GM20000 (cell line): ENCODE measurements around the gene MXRA8.

Experiments used
- DNase-seq: peaks from one replicate; pipeline ENCODE4 v3.0.0; 2012; ENCODE audit warnings: low spot score
- CTCF ChIP-seq: IDR thresholded peaks from 2 replicates; pipeline ENCODE4 v1.5.1; 2012; ENCODE audit warnings: mild to moderate bottlenecking, control low read depth; ENCODE audit errors: extremely low read depth, missing control alignments

The MXRA8 gene

GRCh38 chr1:1308756-1309250 is 49.6 kb downstream of the MXRA8 start:
- peak; percentile 67 for DNase-seq
- no peak for TF ChIP-seq CTCF

GRCh38 chr1:1307923-1308755 is 50.2 kb downstream of the MXRA8 start, which contains the start of the genes ACAP3 and PUSL1:
Gene ACAP3 (minus strand): TSS chr1:1307930. CDS start chr1:1307815, 115 bp downstream.
Gene PUSL1 (plus strand): TSS chr1:1308597. CDS start chr1:1308644, 47 bp downstream.
- DNase-seq = peak; percentile 100
- TF ChIP-seq CTCF = no peak

- no peak for TF ChIP-seq CTCF
- no peak for DNase-seq
Observed at GRCh38 chr1:1307261-1307922, 51.0 kb downstream of the MXRA8 start.

GRCh38 chr1:1306661-1307260 is 51.6 kb downstream of the MXRA8 start:
- TF ChIP-seq CTCF = no peak
- no peak for DNase-seq

GRCh38 chr1:1306070-1306660 is 52.2 kb downstream of the MXRA8 start:
- peak; percentile 66 for DNase-seq
- TF ChIP-seq CTCF = no peak

- peak; percentile 83 for DNase-seq
- no peak for TF ChIP-seq CTCF
Observed at GRCh38 chr1:1305300-1306069, 52.9 kb downstream of the MXRA8 start.
